Heart right ventricle (tissue), 16 donors: ENCODE results near the gene C1orf87. TPM values are rescaled to one million over a fixed set of nuclear protein-coding genes. Genes with fewer than 3 reads are reported as not detected.

Experiments
- ATAC-seq, 8 donors: fragments of 200-7000 bp; cut with Tn5 transposase; one replicate each; pipeline ENCODE4 v1.9.1; 2020; ENCODE audit warnings: mild to moderate bottlenecking in 8 of 8, moderate library complexity in 8 of 8, moderate number of reproducible peaks in 1 of 8
- DNase-seq, 2 donors: peaks; one replicate each; pipeline ENCODE4 v3.0.0-alpha.2; 2020
- H3K27ac ChIP-seq, 10 donors: fragments of 200-600 bp; sonication (generic) in 2 of 10; one replicate each; pipeline versions ENCODE4 v1.5.0 to v1.8.0; 2020 to 2022; ENCODE audit warnings: mild to moderate bottlenecking in 3 of 10
- H3K27me3 ChIP-seq, 7 donors: fragments of 200-600 bp; one replicate each; pipeline ENCODE4 v1.8.0; 2021 to 2022; ENCODE audit warnings: mild to moderate bottlenecking in 2 of 7
- H3K36me3 ChIP-seq, 9 donors: fragments of 200-600 bp; sonication (generic) in 1 of 9; one replicate each; pipeline versions ENCODE4 v1.5.0 to v1.8.0; 2020 to 2022; ENCODE audit warnings: mild to moderate bottlenecking in 2 of 9
- H3K4me1 ChIP-seq, 9 donors: fragments of 200-600 bp; sonication (generic) in 1 of 9; one replicate each; pipeline versions ENCODE4 v1.5.0 to v1.8.0; 2020 to 2022; ENCODE audit warnings: mild to moderate bottlenecking in 4 of 9
- H3K4me3 ChIP-seq, 10 donors: fragments of 200-600 bp; sonication (generic) in 2 of 10; one replicate each; pipeline versions ENCODE4 v1.5.0 to v1.8.0; 2020 to 2022; ENCODE audit warnings: mild to moderate bottlenecking in 7 of 10, moderate library complexity in 2 of 10
- H3K9me3 ChIP-seq, 11 donors: fragments of 200-600 bp in 10 of 11; sonication (generic) in 2 of 11; one replicate each; pipeline versions ENCODE4 v1.5.0 to v1.8.0; 2013 to 2022; ENCODE audit warnings: mild to moderate bottlenecking in 2 of 11, control low read depth in 1 of 11, moderate library complexity in 1 of 11
- WGBS, 2 donors: extraction: QIAGEN DNeasy Blood & Tissue Kit; methylation state at CpG; one replicate each; pipeline ENCODE4 v1.1.7; 2013; ENCODE audit warnings: inconsistent platforms in 1 of 2; 5-methylcytosine and 5-hydroxymethylcytosine counted together
- intact Hi-C, 10 donors: fragments of 100-400 bp; cut with DNase I; formaldehyde crosslinking; loops; one replicate each; pipeline versions ENCODE4 v1.11.1 to v1.14.2; 2022
- polyA plus RNA-seq, 2 donors: library from polyadenylated mRNA; stranded (reverse); fragments of 200-250 nt; gene quantifications; one replicate each; pipeline ENCODE4 v1.2.3, GENCODE V29; 2013
- total RNA-seq, 10 donors: library from RNA; stranded (reverse); fragmentation: NEBNext Ultra II Directional in 3 of 10; extraction: Animal tissue kit (Norgen Biotek cat#: 25700) in 3 of 10; gene quantifications; one replicate each; pipeline versions ENCODE4 v1.2.1 to v1.2.4, GENCODE V29; 2021 to 2023
- TF ChIP-seq, protein P1 (sequence below), 9 donors: fragments of 200-600 bp; sonication (generic) in 2 of 9; IDR thresholded peaks; one replicate each; pipeline versions ENCODE4 v1.5.0 to v1.8.0; 2021 to 2022; ENCODE audit warnings: antibody characterized with exemption in 9 of 9, mild to moderate bottlenecking in 5 of 9, moderate library complexity in 1 of 9
- donor health status: Arrhythmogenic right ventricular cardiomyopathy.
- donor health status: ischemic (EF 13 %, LVEDD 7.1; RV severe dilation, severe dysfunction).
- donor health status: healthy with polysubstance abuse.
- donor health status: DM: no; HTN: yes; CAD: no.
- donor health status: DM: no; HTN: no; CAD: no.
- donor health status: ischemic (EF 25% LVEDD 6.9; RV normal size, moderate dysfunction).
- donor health status: ischemic (EF 25% LVEDD 5.7; RV mildly dilated, moderate dysfunction).
- donor health status: healthy.
- donor health status: DM: yes; HTN: yes; CAD: no.
- donor health status: Ischemic cardiomyopathy.
- donor health status: ischemic (EF 35%, LVEDD 5.7; RV mildly dilated, moderate dysfunction).
- donor health status: nonischemic (EF 11% LVEDD 7.7; RV severe dilation, severe dysfunction).
- donor health status: DM: yes; HTN: yes; CAD: no.
- donor health status: PGD.
- donor health status: ischemic (EF 29% LVEDD 5.4; RV normal size, mild dysfunction).
- donor health status: nonischemic (EF 23%, LVEDD 6.1; RV moderate dilation, normal function).

Gene C1orf87
- total and polyA plus RNA-seq, 12 donors, result not detected

GRCh38 chr1:59948990-59949389 lies 124.6 kb downstream of the C1orf87 start:
- ATAC-seq (no peak), DNase-seq (no peak)
- H3K9me3 ChIP-seq, result no peaks in the 10 kb centered on the region
- no peak overlapping the region for H3K27ac ChIP-seq
- intact Hi-C loops, result loop anchor here in 4 of 10 donors (2.0 to 10.0 kb wide), 5 partner anchors 47 to 1214 kb away; no protein-coding TSS in a partner anchor
- no peaks in the 10 kb centered on the region for H3K36me3 ChIP-seq
- H3K27me3 ChIP-seq, result no peaks in the 10 kb centered on the region
- no peak overlapping the region for H3K4me3 ChIP-seq
- H3K4me1 ChIP-seq, result peaks cover 0 to 4% (median 0%) of the 10 kb centered on the region in 9 donors
- WGBS, 2 donors, result 70 to 75% methylated on average over 1 of the region's 1 CpG
- TF ChIP-seq, protein P1, sequence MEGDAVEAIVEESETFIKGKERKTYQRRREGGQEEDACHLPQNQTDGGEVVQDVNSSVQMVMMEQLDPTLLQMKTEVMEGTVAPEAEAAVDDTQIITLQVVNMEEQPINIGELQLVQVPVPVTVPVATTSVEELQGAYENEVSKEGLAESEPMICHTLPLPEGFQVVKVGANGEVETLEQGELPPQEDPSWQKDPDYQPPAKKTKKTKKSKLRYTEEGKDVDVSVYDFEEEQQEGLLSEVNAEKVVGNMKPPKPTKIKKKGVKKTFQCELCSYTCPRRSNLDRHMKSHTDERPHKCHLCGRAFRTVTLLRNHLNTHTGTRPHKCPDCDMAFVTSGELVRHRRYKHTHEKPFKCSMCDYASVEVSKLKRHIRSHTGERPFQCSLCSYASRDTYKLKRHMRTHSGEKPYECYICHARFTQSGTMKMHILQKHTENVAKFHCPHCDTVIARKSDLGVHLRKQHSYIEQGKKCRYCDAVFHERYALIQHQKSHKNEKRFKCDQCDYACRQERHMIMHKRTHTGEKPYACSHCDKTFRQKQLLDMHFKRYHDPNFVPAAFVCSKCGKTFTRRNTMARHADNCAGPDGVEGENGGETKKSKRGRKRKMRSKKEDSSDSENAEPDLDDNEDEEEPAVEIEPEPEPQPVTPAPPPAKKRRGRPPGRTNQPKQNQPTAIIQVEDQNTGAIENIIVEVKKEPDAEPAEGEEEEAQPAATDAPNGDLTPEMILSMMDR (IDR thresholded peaks at IDR 0.05), result no peak

DNA sequence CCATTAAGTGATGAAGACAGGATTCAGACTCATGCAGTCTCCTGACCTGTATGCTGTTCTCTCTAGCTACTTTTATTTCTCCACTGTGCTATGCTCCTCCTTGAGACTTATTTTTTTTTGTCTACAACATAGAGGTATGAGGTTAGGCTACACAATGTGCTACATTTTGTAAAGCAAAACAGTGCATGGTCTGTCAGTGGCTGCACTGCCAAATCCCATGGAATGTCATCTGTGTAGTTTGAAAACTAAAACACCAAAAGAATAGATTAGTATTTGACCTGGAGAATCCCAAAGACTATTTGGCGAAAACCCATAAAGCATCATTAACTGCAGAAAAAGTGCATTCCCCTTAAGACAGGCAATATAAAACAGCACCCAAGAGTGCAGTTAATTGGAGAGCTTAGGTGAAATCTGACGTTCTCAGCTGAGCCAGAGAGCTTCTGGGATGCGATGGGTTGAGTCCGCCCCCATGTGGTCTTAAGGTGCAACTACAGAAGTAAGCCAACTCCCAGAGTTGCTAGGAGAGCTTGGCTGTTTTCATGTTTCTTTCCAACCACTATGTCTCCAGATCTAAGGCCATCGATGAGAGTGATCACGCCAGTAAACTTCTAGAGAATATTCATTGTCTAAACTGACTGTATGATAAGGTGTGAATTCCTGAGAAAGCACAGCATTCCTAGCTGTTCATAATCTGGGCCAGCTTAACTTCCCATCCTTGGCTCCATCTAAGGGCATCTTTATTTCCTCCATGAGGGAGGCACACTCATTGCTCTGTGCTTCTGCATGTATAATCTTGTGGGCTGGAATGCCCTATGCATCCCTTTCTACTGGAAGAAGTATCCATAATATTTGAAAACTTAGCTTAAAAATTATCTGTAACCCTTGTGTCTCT lies 126.3 kb downstream of the C1orf87 start:
- Histone ChIP-seq H3K4me3 (no peak overlapping the region), H3K27ac (no peak overlapping the region), H3K36me3 (no peaks in the 10 kb centered on the region), H3K27me3 (no peaks in the 10 kb centered on the region), H3K9me3 (no peaks in the 10 kb centered on the region), H3K4me1 (peaks cover 0 to 4% (median 0%) of the 10 kb centered on the region in 9 donors)
- ATAC-seq (peak; percentile 69 to 93 (median 88)), DNase-seq (peak in 1 of 2 donors; percentile 45)
- TF ChIP-seq, protein P1 (IDR thresholded peaks at IDR 0.05), result peak; percentile 77 to 92 (median 90)
- intact Hi-C loops, result loop anchor here in 9 of 10 donors (1.0 to 10.0 kb wide), 7 partner anchors 45 to 1212 kb away; no protein-coding TSS in a partner anchor
- 2 to 5% methylated on average over 6 of the region's 6 CpGs for WGBS, 2 donors

GRCh38 chr1:59945790-59946189 lies 127.8 kb downstream of the C1orf87 start:
- H3K4me3 ChIP-seq, result no peak overlapping the region
- WGBS, 2 donors, result 28 to 31% methylated on average over 1 of the region's 1 CpG
- TF ChIP-seq, protein P1 (IDR thresholded peaks at IDR 0.05), result no peak
- no peaks in the 10 kb centered on the region for H3K9me3 ChIP-seq
- no peak for DNase-seq
- no peak overlapping the region for H3K27ac ChIP-seq
- H3K36me3 ChIP-seq, result no peaks in the 10 kb centered on the region
- H3K4me1 ChIP-seq, result peaks cover 0 to 4% (median 0%) of the 10 kb centered on the region in 9 donors
- intact Hi-C loops, result loop anchor here in 7 of 10 donors (2.0 to 10.0 kb wide), 6 partner anchors 43 to 1211 kb away; no protein-coding TSS in a partner anchor
- no peak for ATAC-seq
- H3K27me3 ChIP-seq, result no peaks in the 10 kb centered on the region

Other genes with a start within 250 kb of the C1orf87 start
- 100 to 1,000 TPM in 7 of 10 donors, 10 to 100 TPM in 3; 24.0 to 212 (median 130) TPM for gene CYP2J2, start 147.0 kb downstream of the C1orf87 start, total RNA-seq
- 100 to 1,000 TPM in 1 of 2 donors, 10 to 100 TPM in 1; 73.6 to 188 TPM for gene CYP2J2, start 147.0 kb downstream of the C1orf87 start, polyA plus RNA-seq